GM23338 (cell line): ENCODE measurements around the gene JMJD1C. TPM values are rescaled to one million over a fixed set of nuclear protein-coding genes. Genes with fewer than 3 reads are reported as not detected.

Experiments
- ATAC-seq: fragments of 200-7000 bp; cut with Tn5 transposase; 3 replicates; pipeline ENCODE4 v1.9.1; 2020
- DNase-seq: peaks from one replicate; pipeline ENCODE4 v3.0.0-alpha.2; 2015; ENCODE audit warnings: low spot score
- H2AFZ ChIP-seq: fragments of 200-600 bp; sonication (generic); 2 replicates; pipeline ENCODE4 v1.8.0; 2016; ENCODE audit warnings: antibody characterized with exemption, mild to moderate bottlenecking, moderate library complexity
- H3F3A ChIP-seq: fragments of 200-600 bp; sonication (generic); replicated peaks from 2 replicates; pipeline ENCODE4 v1.8.0; 2017; ENCODE audit warnings: antibody characterized with exemption, mixed run types, low read depth
- H3K27ac ChIP-seq: fragments of 200-600 bp; sonication (generic); 2 replicates; pipeline ENCODE4 v1.6.1; 2016; ENCODE audit warnings: low read depth
- H3K27me3 ChIP-seq: fragments of 200-600 bp; sonication (generic); 2 replicates; pipeline ENCODE4 v1.8.0; 2016; ENCODE audit warnings: mild to moderate bottlenecking, mixed run types, moderate library complexity; ENCODE audit not compliant: insufficient read depth
- H3K36me3 ChIP-seq: fragments of 200-600 bp; sonication (generic); 2 replicates; pipeline ENCODE4 v1.8.0; 2016; ENCODE audit warnings: mild to moderate bottlenecking; ENCODE audit not compliant: insufficient read depth
- H3K4me1 ChIP-seq: fragments of 200-600 bp; sonication (generic); 2 replicates; pipeline ENCODE4 v1.8.0; 2016; ENCODE audit warnings: mild to moderate bottlenecking, moderate library complexity; ENCODE audit not compliant: insufficient read depth
- H3K4me2 ChIP-seq: fragments of 200-600 bp; sonication (generic); 2 replicates; pipeline ENCODE4 v1.7.1; 2017; ENCODE audit warnings: mixed run types
- H3K4me3 ChIP-seq: fragments of 200-600 bp; sonication (generic); 2 replicates; pipeline ENCODE4 v1.6.1; 2016; ENCODE audit warnings: mixed run types
- H3K79me2 ChIP-seq: fragments of 200-600 bp; sonication (generic); replicated peaks from 2 replicates; pipeline ENCODE4 v1.8.0; 2017; ENCODE audit warnings: mild to moderate bottlenecking; ENCODE audit not compliant: insufficient read depth
- H3K9me2 ChIP-seq: fragments of 200-600 bp; sonication (generic); 2 replicates; pipeline ENCODE4 v1.8.0; 2017; ENCODE audit not compliant: insufficient read depth
- H4K20me1 ChIP-seq: fragments of 200-600 bp; sonication (generic); replicated peaks from 2 replicates; pipeline ENCODE4 v1.8.0; 2017; ENCODE audit warnings: mild to moderate bottlenecking; ENCODE audit not compliant: insufficient read depth
- H3K27ac Mint-ChIP-seq: 2 replicates; pipeline ENCODE4 v1.8.0; 2020; ENCODE audit warnings: inconsistent platforms, mild to moderate bottlenecking, moderate library complexity, mixed read lengths
- H3K27me3 Mint-ChIP-seq: 3 replicates; pipeline ENCODE4 v1.8.0; 2022; ENCODE audit warnings: low read depth, mild to moderate bottlenecking, moderate library complexity, mixed read lengths, inconsistent platforms; ENCODE audit not compliant: insufficient read depth, poor library complexity
- H3K36me3 Mint-ChIP-seq: 3 replicates; pipeline ENCODE4 v1.8.0; 2021; ENCODE audit warnings: low read depth, mild to moderate bottlenecking, inconsistent platforms, moderate library complexity, mixed read lengths
- H3K4me1 Mint-ChIP-seq: 3 replicates; pipeline ENCODE4 v1.8.0; 2020; ENCODE audit warnings: mild to moderate bottlenecking, inconsistent platforms, mixed read lengths
- H3K4me3 Mint-ChIP-seq: 3 replicates; pipeline ENCODE4 v1.8.0; 2021; ENCODE audit warnings: moderate library complexity, mild to moderate bottlenecking, inconsistent platforms, mixed read lengths
- H3K9me3 Mint-ChIP-seq: 3 replicates; pipeline ENCODE4 v1.8.0; 2020; ENCODE audit warnings: moderate library complexity, mild to moderate bottlenecking, inconsistent platforms, mixed read lengths
- CREB1 ChIP-seq: fragments of 250-450 bp; sonication (Bioruptor Pico); IDR thresholded peaks from 2 replicates; pipeline ENCODE4 v1.5.0; 2020; ENCODE audit warnings: low read depth, mild to moderate bottlenecking, moderate library complexity
- CTCF ChIP-seq, 2 experiments: fragments of 200-600 bp in 1 of 2; sonication (generic) in 1 of 2; conservative IDR thresholded peaks; 2 replicates each; pipeline versions ENCODE4 v1.5.1 to v1.6.1; 2016 to 2017; ENCODE audit warnings: antibody characterized with exemption in 2 of 2, low read depth in 2 of 2, mild to moderate bottlenecking in 2 of 2, moderate library complexity in 1 of 2
- EZH2 ChIP-seq: fragments of 200-600 bp; sonication (generic); IDR thresholded peaks from one replicate; pipeline ENCODE4 v1.8.0; 2017; ENCODE audit warnings: antibody characterized with exemption, mild to moderate bottlenecking, low read depth; ENCODE audit not compliant: unreplicated experiment
- EZH2phosphoT487 ChIP-seq: fragments of 200-600 bp; sonication (generic); IDR thresholded peaks from one replicate; pipeline ENCODE4 v1.8.1; 2018; ENCODE audit warnings: antibody characterized with exemption; ENCODE audit not compliant: unreplicated experiment
- JUNB ChIP-seq: IDR thresholded peaks from one replicate; pipeline ENCODE4 v1.6.1; 2016; ENCODE audit warnings: antibody characterized with exemption; ENCODE audit not compliant: unreplicated experiment
- NANOG ChIP-seq: IDR thresholded peaks from 2 replicates; pipeline ENCODE4 v1.6.1; 2016; ENCODE audit warnings: antibody characterized with exemption, borderline replicate concordance
- REST ChIP-seq: IDR thresholded peaks from one replicate; pipeline ENCODE4 v1.6.1; 2018; ENCODE audit warnings: antibody characterized with exemption; ENCODE audit not compliant: unreplicated experiment
- STAT1 ChIP-seq: IDR thresholded peaks from one replicate; pipeline ENCODE4 v1.6.1; 2016; ENCODE audit warnings: antibody characterized with exemption; ENCODE audit not compliant: unreplicated experiment
- ZNF114 ChIP-seq: fragments of 250-450 bp; sonication (Bioruptor Pico); IDR thresholded peaks from 2 replicates; pipeline ENCODE4 v1.5.0; 2020; ENCODE audit warnings: mild to moderate bottlenecking, moderate library complexity
- ZNF331 ChIP-seq: fragments of 250-450 bp; sonication (Bioruptor Pico); IDR thresholded peaks from 2 replicates; pipeline ENCODE4 v1.5.0; 2020; ENCODE audit warnings: low read depth, mild to moderate bottlenecking, moderate library complexity
- ZNF462 ChIP-seq: fragments of 250-450 bp; sonication (Bioruptor Pico); IDR thresholded peaks from 2 replicates; pipeline ENCODE4 v1.5.0; 2020; ENCODE audit warnings: mild to moderate bottlenecking, moderate library complexity
- polyA plus RNA-seq: library from polyadenylated mRNA; unstranded; fragments of >200 nt; fragmentation: Nextera tagmentation; extraction: Ambion mirVana; gene quantifications from 2 replicates; pipeline ENCODE4 v1.2.1, GENCODE V29; 2016
- total RNA-seq: library from RNA; depleted of rRNA; stranded (reverse); fragments of >200 nt; shearing (Covaris generic); gene quantifications from 2 replicates; pipeline ENCODE4 v1.2.3, GENCODE V29; 2014

JMJD1C gene
- total and polyA plus RNA-seq, 2 experiments from 2014 or later, result 333 to 435 TPM

GRCh38 chr10:63314020-63314419 is 151.8 kb downstream of the JMJD1C start:
- no peak overlapping the region for H3K27ac Mint-ChIP-seq
- peaks cover 25% of the 10 kb centered on the region for H3K79me2 ChIP-seq

More at GRCh38 chr10:63314020-63314419, 151.8 kb downstream of the JMJD1C start:
- no peaks in the 10 kb centered on the region for H4K20me1 ChIP-seq
- Mint-ChIP-seq H3K4me3 (no peak overlapping the region), H3K27me3 (peaks cover 4% of the 10 kb centered on the region), H3K4me1 (no peaks in the 10 kb centered on the region; the same call in 1 of the 3 replicates), H3K9me3 (no peaks in the 10 kb centered on the region), H3K36me3 (no peaks in the 10 kb centered on the region)
- H3K36me3 ChIP-seq, result no peaks in the 10 kb centered on the region
- no peak overlapping the region for H3K4me2 ChIP-seq
- H3F3A ChIP-seq, result no peaks in the 10 kb centered on the region
- no peak overlapping the region for H3K27ac ChIP-seq
- H3K9me2 ChIP-seq, result no peaks in the 10 kb centered on the region; the same call in 1 of the 2 replicates
- no peaks in the 10 kb centered on the region for H3K27me3 ChIP-seq
- no peaks in the 10 kb centered on the region for H3K4me1 ChIP-seq
- no peak overlapping the region for H2AFZ ChIP-seq
- no peak for ATAC-seq
- H3K4me3 ChIP-seq, result no peak overlapping the region
- TF ChIP-seq REST (no peak), CREB1 (CRISPR knock-in tag) (no peak), JUNB (no peak), CTCF (conservative IDR thresholded peaks at IDR 0.05; ENCODE audit: low read depth in 2 of 2) (no peak), ZNF114 (CRISPR knock-in tag) (no peak), STAT1 (no peak), ZNF331 (CRISPR knock-in tag) (no peak), NANOG (no peak), EZH2 (no peak), EZH2phosphoT487 (no peak), ZNF462 (CRISPR knock-in tag) (no peak)
- no peak for DNase-seq
